Measurements from ENCODE around the gene IRS1.

The IRS1 gene

DNA sequence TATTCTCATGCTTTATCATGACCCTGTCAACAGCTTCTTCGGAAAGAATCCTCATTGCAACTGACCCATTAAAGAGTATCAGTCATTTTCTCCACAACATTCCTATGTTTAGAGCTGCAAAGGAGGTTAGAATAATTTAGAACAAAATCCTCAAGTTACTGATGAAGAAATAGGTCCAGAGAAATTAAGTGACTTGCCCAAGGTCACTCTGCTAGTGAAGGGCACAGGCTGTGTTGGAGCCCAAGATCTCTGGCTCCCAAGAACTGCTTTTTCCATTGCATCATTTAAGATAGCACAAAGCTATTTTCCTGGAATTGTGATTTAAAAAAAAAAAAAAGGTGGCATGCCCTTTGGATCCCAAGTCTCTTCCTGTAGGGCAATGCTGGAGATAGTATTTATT lies 9.6 kb downstream of the IRS1 start:
- no peak for DNase-seq (ENCODE audit: low read depth)

DNA sequence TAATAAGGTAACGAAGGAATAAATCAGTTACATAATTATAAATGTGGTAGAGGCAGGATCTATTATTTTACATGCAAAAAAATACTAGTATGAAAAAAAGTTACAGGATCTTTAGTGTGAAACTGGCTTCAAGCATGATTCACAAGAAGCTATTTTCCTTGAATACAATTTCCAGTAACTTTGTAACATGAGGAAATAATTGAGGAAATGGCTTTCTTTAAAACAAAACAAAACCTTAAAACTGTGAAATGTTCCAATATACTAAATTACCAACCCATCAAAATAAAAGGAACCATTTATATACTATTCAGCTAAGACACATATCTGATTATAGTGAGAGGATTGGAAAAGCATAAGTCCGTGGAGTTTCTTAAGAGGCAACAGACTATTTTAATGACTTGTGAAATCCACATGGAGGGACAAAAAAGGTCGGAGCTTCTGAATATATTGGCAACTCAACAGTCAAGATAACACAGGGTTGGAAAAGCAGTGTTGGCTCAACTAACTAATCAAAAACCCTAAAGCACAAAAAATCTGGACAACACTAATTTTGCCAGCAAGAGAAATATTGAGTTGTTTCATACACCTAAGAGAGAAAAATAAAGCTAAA lies 10.6 kb downstream of the IRS1 start:
- no peak for DNase-seq (ENCODE audit: low read depth)

DNA sequence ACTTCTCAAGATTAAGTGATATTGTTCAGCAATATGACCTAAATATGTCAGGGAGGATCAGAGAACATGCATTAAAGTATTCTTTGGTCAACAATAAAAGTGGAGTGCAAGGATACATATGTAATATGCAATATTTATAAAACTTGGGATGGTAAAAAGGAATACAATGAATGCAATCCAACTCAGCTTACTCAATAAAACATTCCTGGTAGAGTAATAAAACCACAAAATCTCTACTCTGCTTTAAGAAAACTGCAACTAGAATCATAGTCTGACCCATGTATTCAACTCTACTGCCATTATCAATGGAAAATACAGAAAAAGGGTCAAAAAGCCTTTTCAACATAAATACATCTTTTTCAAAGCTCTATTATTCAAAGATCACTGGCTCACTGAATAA lies 11.6 kb downstream of the IRS1 start:
- no peak for DNase-seq (ENCODE audit: low read depth)

DNA sequence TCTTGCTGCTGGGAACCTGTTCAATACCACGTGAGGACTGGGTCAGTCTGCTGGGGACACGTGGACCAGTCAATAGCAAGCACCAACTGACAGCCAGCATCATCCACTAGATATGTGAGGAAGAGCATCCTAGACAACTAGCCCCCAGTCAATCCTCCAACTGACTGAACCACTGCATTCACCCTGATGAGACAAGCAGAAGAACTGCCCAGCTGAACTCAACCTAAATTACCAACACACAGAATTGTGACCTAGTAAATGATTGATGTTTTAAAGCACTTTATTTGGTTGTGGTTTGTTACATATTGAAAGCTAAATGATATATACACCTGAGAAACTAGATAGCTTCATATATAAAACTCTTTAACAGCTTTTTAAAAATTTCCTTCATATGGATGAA lies 15.7 kb downstream of the IRS1 start:
- no peak for DNase-seq (ENCODE audit: low read depth)

DNA sequence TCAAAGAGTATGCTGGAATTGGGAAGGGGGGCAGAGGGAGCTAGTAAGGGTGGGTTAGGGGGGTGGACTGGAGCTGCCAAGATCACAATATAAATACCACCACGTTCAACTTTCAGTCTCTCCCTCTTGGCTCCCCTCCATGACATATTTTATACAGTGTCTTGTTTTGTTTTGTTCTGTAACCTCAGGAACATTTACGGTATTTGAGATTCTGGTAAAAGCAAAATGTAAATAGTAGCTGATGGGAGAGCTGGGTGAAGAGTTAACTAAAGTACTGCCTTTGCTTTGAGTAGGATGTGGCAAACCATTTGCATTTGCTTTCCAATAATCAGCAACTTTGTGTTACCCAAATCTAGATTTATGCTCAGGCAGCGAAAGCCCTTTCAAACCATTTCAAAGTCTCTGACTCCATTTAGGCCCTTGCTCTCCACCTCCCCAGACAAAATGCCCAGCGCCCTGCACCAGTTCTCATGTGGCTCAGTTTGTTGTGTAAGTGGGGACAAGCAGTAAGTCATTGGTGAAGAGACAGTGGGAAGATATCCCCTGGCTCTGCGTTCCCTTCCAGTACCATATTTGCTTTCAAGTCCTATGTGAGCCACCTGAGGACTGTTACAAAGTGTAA lies 17.4 kb downstream of the IRS1 start:
- DNase-seq (ENCODE audit: low read depth), result no peak

DNA sequence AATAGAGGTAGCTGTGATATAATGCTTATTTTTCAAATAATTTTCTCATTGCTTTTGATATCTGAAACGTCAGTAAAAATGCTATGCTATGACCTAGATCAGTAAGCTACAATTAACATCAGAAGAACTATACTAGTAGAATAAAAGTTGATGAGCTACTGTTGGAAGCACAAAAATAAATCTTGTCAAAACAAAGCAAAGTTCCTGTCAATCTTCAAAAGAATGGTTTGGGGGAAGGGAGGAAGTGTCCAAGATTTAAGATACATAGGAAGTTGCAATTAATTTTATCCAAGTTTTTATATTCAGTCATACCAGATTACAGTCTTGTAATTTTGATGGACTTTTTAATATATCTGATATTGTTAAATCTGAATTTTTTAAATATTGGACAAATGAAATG lies 19.2 kb downstream of the IRS1 start:
- DNase-seq (ENCODE audit: low read depth), result no peak

DNA sequence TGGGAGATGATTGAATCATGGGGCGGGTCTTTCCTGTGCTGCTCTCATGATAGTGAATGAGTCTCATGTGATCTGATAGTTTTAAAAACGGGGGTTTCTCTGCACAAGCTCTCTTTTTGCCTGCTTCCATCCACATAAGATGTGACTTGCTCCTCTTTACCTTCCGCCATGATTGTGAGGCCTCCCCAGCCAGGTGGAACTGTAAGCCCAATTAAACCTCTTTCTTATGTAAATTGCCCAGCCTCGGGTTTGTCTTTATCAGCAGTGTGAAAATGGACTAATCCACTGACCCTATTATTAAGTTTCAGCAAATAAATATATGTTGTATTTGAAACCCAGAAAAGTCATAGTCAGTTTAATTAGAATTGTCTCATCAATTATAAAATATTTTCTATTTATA lies 22.0 kb downstream of the IRS1 start:
- no peak for DNase-seq (ENCODE audit: low read depth)

DNA sequence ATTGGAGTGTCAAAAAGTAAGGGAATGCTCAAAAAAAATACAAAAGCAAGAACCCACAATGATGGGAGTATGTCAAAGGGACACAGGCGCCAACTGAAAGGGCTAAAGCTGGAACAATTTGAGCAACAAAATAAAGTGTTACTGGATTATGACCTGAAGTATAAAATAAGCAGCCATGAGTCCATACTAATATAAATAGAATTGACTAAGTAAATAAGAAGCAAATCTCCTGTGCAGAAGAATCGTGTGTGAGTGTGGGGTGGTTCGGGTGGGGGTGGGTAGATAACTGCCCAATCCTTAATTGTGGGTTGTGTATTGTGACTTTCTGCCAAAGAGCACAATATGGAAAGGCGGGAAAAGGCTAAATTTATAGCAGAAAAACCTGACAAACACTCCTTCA lies 23.5 kb downstream of the IRS1 start:
- DNase-seq (ENCODE audit: low read depth), result no peak

DNA sequence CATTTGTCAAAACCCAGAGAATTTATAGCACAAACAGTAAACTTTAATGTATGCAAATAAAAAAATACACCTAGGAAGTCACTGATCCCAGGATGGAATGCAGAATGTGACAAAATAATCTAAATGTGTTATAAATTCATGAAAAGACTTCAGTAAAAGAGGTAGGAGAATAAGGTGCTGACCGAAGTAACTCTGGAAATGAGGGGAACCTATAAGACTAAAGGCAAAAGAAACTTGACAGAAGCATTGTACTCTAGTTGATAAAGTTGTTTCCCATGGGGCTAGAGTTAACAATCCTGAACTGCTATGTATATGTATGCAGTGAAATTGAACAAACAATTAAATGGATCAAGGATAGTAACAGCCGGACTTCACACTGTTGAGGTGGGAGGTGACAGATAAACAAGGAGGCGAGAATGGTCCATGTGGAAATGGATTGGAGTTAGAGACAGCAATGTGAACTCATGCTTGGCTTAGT lies 24.5 kb downstream of the IRS1 start:
- DNase-seq (ENCODE audit: low read depth), result no peak

DNA sequence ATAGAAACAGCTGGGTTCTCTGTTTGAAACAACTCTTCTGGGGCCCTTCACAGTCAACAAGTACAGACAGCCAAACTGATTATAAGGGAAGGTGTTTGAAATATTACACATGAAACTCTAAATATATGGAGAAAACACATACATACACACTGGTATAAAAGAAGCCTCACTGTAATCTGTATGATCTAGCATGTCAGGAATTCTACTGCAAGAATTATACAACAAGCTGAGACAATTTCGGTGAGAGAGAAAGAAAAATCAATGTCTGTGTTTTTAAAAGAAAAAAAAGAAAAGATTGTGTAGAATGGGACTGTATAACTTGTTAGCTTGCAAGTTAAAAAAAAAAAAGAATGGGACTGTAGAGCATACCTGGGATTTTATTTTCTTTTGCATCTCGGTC lies 26.3 kb downstream of the IRS1 start:
- DNase-seq (ENCODE audit: low read depth), result no peak

DNA sequence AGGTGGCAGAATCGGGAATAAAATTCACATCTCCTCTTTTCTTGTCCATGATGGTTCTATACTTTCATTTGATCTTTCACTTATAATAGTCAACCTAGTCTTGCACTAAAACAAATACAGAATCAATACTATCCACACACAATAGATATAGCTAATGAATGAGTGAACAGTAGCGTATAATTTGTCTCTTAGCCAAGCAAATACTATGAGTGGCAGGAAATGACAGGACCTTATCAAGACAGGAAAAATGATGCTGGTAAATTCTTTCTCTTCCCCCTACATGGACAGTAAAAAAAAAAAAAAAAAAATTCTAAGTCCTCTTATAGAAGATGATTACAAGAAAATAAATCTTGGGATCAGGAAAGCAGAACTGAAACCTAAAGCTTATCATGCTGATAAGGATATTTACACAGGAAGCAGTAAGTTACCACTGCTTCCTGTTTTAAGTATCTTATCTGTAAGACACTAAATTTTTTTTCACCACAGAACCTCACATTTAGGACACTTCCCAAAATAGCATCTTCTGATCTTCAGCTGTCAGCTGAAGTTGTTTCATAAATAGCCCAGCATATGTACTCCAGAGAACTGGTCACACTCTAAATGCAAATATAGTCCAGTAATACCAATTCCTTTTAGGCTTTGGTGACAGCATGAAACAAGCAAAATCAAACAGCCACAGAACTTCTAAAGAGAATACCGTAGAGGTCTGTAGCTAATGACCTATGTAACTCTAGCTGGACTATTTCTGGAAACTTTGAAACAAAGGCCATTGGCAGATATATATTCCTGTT lies 27.0 kb downstream of the IRS1 start:
- no peak for DNase-seq (ENCODE audit: low read depth)

DNA sequence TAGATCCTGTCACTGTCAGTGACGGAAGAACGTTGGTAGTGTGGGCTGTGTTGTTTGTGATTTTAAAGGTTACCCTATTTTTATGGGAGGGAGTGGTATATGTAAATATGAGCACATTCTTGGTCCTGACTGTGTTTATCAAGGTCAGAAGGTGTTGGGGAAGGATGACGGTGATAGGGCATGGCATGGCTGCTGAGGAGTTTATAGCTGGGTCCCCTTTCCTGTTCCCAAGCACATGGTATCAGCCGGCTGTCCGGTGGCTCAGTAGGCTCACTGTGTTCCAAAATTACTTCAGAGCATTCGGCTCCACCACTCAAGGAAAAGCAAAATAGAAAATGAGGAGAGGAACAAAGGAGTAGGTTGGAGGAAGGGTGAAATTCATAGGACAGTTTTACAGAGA lies 28.6 kb downstream of the IRS1 start:
- no peak for DNase-seq (ENCODE audit: low read depth)

DNA sequence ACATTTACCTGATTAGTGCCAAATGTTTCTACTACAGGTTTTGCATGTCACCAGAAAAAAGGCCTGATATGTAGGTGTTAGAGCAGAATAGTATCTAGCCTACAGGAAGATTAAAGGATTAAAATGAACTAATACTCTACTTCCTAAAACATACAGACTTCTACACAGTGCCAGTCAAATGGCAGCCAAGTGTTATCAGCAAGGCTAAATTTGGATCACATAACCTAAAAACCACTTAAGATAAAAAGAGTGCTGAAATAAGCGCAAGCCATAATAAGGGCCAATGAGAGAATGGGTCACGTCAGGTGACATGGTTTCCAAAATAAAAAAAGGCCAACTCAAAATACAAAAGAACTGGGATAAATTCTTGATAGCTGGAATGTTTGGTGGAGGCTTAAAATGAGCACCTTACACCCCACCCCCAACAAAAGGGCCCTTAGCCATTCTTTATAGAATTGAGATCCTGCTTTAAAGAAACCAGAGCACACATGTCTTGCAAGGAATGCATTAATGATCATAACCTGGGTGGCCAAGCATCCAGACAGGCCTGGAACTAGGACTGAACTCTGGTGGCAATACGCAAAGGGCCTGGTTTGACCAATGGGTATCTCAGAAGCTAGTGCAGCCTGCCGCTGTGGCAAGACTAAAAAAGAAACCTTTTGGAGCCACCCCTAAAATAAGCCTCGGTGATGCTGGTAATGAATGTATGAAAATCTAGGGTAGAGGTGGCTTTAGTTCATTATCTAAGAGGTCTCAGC lies 32.4 kb downstream of the IRS1 start:
- DNase-seq (ENCODE audit: low read depth), result no peak

DNA sequence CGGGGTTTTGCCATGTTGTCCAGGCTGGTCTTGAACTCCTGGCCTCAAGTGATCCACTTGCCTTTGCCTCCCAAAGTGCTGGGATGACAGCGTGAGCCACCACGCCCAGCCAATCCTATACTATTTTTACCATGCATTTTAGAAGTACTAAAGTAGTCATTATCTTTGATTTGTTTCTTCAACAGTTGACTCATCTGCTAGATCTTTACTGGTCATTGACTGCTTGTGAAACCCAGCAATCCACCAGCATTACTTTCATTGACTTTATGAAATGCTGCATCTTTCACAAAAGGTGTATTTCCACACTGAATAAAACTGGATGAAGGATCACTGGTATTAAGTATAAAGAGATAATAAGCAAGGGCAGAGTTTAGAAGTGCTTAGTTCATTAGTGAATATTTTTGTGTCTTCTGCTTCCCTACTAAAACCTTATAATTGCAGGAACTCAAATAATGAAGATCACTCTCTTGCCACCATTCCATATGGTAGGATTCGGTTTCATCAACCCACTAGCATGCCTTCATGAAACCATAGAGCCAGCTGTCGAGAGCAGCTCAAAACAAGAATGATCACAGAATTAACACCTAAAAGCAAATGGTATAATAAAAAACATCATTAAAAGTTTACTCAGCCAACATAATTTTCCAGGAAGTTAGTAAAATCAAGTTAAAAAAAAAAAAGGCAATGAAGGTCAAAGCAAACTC lies 33.1 kb downstream of the IRS1 start:
- no peak for DNase-seq (ENCODE audit: low read depth)

DNA sequence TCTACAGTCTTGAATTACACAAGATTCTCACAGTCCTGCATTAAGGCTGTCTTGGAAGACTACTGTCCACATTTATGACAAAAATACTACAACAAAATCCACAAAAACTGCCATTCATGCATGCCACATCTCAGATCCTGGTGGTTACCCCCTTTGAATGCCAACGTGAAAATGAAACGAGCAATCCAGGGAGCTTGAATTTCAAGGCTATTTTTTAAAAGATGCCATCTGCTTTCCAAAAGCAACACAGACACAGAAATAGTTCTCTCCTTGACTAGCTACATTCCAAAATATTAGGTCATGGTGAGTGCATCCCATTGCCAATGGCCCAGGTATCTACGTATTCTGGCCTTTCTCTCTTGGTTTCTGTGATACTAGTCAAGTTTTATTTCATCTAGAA lies 36.3 kb downstream of the IRS1 start:
- DNase-seq (ENCODE audit: low read depth), result no peak

DNA sequence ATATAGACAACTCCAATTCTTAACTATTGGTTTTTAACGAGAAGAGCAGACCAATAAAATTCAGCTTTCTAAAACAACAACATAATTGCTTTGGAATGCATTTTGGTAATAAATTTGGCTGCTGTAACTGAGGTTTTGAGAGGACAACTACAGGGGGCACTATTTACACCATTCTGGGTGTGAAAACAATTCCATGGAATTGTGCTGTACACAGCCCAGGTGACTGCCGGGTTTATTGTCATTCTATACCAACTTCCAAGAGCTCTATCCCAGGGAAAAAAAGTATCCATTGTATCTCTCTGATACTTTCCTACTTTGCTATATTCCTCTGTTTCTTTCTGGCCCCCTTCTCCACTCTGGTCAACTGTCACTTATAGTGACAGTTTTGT lies 38.4 kb downstream of the IRS1 start:
- no peak for DNase-seq (ENCODE audit: low read depth)

DNA sequence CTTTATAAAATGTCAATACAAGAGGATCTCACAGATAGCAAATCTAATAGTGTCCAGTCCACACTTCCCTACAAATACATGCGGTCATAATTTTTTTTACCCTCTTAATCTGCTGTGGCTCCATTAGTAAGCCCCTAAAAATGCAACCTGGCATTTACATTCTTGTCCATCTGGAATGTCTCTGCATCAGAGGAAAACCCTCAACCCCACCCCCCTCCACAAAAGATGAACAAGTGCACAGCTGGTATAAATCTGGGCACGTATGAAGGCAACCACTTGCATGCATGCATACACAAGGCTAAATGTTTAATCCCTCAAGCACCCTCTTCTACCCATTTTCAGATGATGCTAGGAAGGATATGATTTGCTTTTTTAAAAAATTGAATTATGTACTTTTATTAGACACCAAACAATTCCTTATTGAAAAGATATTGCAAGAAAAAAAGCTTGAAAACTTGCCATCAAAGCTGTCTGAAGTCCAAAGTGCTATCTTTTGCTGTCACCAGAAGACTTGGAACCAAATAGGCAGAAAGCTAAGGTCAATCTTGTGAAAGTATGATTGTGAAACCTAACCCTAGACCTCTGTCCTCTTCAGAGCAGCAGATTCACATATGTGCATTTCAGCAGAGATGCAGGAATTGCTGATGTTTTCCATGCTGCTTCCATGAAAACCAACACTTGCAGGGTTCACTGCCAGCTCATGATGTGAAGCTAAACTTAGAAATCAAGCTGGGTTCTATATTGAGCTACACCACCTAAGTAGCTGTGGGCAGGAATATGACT lies 39.0 kb downstream of the IRS1 start:
- DNase-seq (ENCODE audit: low read depth), result no peak

DNA sequence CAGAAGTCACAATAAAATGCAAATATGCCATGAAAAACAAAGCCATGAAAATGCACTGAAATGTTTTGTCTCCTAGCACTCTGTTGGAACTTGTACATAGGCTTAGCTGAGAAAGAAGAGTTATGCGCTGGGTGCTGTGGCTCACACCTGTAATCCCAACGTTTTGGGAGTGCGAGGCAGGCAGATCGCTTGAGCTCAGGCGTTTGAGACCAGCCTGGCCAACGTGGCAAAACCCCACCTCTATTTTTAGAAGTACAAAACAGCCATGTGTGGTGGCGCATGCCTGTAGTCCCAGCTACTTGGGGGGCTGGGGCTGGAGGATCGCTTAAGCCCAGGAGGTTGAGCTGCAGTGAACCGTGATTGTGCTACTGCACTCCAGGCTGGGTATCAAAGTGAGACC lies 39.9 kb downstream of the IRS1 start:
- DNase-seq (ENCODE audit: low read depth), result no peak

DNA sequence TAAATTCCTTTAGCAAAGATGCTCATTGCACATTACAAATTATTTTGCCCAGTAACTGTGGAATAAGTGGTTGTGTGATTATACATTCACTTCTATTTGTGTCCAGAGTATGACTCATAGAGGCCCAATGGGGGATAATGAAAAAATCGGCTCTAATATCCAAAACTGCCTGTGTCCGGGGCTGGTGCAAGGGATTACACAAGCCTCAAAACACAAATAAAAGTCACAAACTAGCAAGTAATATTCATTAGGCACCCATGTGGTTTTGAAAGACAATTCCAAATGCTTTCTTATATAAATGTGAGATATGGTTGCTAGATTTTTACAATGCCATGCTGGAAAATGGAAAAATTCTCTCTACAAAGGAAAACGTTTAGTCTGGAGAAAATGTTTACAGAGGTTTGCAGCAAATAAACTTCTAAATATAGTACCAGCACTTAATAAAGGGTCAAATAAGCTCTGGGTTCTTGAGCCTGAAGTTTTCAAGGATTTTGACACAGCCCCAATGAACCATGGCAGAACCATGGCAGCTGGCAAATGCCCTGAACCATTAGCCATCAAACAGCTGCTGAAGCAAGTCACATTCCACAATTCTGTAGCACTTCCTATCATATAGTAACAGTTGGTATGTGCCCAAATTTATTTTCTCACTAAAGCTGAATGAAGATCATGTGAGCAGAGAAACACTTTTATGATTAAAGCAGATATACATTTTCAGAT lies 40.5 kb downstream of the IRS1 start:
- DNase-seq (ENCODE audit: low read depth), result no peak

DNA sequence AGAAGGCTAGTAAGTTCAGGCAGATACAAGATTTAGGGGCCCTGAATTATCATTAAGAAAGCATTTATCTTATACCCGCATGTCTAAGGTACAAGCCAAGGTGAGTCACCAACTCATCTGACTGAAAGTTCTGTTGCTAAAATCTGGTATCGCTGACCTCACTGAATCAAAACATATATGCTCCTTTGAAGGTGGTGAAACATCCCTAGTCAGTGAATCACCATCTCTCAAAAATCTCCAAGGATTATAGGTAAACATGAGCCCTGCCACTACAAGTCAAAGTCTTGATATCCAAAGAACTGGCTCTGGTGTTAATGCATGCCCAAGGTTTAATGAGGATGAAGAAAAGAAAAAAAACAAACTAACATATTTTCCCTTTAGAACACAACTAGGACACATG lies 43.5 kb downstream of the IRS1 start:
- DNase-seq (ENCODE audit: low read depth), result no peak

DNA sequence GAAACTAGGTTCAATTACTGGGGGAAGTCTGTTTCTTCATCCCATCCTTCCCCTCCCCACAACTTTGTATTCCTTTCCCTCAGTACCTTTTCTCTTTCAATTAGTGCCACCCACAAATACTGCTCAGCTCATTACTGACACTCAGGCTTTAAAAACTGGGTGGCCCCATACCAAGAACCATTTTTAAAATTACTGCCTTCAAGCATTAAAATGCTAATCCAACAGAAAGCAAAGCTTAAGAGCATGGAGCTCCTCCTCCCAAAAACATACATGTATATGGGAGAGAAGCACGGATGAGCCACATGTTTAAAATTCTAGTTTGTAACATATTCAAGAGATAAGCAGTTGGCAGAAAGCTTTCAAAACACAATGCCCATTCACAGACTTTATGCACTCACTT lies 44.0 kb downstream of the IRS1 start:
- no peak for DNase-seq (ENCODE audit: low read depth)
